ENCODE results near the gene ADCY5.

Gene ADCY5

DNA sequence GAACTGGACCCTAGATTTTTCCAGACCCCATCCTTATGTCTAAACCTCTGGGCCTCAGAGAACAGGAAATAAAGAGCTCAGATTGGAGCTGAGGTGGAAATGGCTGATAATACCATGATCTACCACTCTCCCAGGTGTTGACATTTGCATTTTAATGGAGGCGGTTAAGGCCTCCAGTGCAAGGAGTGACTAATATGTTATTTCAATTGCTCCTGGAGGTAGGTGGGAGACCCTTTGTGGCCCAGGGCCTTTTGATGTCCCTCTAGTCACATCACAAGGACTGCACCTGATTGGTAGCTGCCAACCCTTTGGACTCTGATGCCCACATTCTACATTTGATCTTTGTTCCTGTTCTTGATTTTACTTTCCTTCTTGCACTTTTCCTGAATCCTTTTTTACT is 9.0 kb upstream of the ADCY5 start:
- DNase-seq = no peak

DNA sequence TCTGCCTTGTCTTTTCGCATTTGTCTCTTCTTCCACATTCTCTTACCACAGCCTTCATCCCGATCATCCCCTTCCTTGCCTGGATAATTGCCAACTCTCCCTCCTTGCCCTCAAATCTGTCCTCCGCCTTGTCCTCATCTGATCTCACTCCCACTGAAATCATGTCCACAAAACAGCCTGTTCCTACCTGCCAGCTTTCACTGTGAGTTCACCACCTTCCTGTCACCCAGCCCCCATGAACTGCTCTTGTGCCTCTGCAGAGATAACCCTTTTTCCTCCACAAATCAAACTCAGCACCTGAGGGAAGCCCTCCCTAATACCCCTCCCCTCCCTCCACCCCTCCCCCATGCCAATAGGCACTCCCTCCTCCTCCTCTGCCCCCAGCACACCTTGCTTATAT is 4.8 kb upstream of the ADCY5 start:
- DNase-seq = no peak

DNA sequence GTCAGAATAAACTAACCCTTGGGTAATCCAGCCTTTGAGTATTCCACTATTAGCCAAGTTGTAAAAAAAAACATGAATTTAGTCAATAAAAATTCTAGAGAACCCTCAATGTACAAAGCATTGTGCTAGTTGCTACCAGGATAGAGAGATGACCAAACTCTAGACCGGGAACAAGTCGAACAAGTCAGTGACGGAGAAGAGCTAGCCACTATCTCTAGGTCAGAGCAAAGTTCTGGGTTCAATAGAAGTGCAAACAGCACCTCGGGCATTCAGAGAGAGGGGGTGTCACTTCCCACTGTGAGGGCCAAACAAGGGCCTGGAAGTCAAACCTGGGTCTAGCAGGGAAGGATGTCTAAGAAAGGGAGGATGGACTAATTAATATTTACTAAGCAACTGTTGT is 2.3 kb upstream of the ADCY5 start:
- DNase-seq = no peak

DNA sequence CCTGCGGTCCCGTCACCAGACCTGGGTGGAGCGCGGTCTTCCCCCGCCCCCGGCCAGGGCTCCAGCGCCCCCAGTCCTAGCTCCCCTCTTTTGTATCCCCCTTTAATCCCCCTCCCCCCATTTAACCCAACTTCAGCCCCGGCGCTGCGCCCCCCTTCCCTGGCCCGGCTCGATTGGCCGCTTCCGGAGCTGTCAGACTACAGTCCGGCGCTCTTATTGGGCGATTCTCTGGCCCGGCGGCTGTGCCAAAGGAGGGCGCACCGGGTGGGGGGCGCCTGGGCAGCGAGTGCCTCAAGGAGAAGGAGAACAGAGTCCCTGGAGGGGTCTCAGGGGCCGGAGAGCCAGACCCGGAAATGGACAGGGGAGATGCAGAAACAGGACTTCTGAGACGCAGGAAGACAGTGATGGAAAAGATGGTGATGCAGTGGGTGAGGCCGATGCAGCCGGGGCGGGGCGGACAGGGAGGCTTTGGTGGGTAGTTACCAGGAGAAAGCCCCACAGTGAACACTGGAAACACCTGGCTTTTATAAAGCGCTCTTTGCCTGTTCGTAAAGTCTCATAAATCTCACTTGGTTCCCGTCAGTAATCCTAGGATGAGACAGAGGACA is 1.2 kb upstream of the ADCY5 start:
- DNase-seq = no peak

DNA sequence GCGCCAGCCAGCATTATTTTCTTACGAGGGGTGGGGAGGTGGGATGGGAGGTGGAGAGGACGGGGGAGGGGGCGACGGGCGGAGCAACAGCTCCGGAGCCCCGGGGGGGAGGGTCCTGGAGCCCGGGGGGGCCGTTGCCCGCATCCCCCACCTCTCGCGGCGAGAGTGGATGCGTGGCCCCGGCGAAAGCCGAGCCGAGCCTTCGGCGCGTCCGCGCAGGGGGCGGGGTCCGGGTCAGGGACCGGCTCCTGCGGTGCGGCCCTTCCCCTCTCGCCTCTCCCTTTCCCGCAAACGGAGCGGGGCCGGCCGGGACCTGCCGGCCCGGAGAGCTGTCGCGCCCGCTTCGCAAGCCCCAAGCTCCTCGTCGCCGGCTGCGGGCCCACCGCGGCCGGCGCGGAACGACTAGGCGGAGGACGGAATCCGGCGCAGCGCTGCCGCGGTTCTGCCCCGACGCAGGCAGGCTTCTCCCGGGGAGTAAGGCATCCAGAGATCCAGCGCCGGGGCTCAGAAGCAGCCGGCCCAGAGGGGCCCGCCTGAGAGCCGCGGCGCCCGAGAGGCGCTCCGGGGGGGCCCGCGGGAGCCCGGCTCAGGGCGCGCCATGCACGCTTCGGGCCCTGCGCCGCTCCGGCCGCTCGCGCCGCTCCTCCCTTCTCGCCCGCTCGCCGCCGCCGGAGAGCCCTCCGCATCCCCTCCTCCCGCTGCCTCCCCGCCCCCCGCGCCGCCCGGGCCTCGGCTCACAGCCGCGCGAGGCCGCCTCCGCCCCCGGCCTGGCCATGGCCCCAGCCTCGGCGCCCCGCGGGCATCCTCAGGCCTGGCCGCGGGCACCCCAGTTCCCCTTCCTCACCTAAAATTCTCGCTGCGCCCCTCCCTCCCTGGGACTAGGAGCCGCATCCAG is 459 bp upstream of the ADCY5 start:
- peak; percentile 4 for DNase-seq

DNA sequence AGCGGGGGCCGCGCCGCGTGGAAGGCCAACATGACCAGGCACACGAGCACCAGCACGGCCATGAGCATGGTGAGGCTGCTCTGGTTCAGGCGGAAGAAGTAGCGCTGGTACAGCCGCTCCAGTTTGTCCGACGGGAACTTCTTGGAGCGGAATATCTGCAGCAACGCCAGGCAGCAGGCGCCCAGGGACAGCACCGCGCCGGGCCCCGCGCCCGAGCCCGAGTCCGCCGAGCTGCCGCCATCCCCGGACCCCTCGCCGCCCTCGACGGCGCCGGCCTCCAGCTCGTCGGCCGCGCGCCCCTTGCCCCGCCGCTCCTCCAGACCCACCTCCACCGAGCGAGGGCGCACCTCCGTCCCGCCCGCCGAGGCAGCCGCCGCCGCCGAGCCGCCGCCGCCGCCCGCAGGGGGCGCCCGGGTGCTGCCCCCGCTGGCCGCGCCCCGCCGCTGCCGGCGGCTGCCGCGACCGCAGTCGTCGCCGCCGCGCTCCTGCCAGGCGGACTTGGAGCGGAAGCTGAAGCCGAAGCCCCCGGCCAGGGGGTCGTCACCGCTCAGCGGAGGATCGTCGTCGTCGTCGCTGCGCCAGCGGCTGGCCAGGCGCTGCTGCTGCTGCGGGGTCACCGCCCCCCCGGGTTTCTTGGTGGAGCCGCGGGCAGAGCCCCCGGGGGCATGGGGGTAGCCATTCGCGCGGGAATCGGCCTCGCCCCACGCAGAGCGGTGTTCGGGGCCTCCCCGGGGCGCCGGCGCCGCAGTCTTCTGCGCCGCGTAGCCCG is 957 bp downstream of the ADCY5 start:
- DNase-seq = peak; percentile 37

DNA sequence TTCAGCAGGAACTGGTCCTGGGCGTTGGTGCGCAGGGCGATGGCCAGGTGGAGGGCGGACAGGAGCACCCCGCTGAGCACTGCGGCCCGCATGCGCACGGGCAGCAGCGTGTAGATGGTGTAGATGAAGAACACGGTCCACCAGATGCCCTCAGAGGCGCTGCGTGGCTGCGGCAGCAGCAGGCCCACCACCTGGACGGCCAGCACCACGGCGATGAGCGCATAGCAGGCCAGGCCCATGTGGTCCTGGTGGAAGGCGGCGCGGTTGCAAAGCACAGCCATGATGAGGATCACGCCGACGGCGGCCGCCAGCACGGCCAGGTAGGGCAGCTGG is 1.5 kb downstream of the ADCY5 start:
- no peak for DNase-seq

DNA sequence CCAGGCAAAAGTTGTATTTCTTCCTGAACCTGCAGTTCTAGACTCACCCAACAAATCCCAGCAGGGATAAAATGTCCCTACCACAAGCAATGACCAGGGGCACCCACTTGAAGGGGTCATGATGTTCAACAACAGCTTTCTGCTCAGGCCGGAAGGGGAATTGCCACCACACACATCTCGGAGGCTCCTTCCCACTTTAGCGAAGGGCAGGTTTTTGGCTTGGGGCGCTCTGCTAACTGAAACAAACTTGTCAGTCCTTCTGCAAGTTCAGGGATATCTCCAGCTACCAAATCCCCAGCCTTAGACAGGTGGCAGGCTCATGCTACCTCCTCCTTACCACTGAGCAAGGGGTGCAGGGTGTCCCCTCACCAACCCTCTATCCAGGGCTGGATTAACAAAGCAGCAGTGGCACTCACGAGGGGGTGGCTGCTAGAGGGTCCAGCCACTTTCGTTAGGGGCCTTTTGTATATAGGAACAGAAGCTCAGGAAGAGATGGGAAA is 2.2 kb downstream of the ADCY5 start:
- no peak for DNase-seq

DNA sequence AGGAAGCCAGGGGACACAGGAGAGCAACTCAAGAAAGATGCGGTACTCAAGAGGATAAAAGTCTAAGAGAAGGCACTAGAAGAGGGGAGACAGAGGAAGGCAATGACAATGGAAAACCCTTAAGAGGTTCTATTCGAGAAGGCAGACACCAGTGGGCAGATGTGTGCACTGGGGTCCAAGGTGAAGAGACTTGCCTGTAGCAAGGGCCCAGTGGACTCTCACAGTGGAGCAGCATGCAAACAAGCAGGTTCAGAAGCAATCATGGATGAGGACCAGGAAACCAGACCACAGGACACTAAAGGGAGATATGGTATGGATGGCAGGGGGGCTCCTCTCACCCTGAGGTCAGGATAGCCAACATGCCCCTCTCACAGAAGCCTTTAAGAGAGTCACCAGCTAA is 2.7 kb downstream of the ADCY5 start:
- DNase-seq = no peak

DNA sequence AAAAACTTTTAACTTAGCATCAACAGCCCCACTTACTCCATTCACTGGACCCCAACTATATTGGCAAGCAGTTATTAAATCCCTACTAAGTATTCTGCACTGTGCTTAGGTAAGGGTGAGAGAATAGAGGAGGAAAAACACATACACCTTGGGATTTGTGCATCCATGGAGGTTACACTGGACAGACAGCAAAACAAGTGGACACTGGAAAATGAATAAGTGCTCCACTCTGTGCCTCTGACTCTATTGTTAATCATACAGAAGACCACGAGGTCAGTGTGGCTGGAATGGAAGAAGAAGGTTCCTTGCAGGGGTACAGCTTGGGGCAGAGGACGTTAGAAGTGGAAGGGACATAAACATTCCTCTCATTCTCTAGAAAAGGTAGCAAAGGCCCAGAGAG is 3.2 kb downstream of the ADCY5 start:
- no peak for DNase-seq

DNA sequence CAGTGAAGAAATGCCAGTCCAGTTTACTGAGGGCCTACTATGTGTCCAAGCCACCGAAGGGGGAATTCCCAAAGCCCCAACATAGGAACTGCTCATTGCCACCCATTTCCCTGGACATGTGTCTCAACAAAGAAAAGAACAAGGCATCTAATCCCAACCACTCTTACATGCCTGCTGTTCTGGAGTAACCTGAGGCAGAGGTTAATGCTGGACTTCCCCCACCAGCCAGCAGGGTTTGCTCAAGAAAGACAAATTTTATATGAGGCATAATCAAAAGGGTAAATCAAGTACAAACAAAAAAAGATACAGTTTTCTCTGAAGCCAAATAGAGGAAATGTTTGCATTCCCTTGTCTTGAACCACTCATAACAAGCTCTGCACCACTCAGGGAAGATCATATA is 4.1 kb downstream of the ADCY5 start:
- DNase-seq = no peak

DNA sequence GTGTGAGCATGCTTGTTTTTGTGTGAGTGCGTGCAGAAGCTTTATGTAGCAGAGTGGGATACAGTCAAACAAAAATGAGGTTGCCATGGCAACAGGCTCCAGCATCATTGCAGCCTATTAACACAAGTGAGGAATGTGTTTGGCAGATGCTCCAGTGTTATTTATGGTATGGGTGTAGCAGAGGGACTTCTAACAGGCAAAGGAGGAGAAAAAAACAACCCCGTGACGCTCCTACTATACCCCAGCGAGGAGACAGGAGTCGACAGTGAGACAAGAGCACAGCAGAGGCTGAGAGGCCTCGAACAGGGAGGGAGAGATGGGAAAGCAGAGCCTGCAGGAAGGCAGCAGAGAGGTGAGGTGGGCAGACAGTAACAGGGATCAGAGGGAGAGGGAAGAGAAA is 4.9 kb downstream of the ADCY5 start:
- DNase-seq = no peak

DNA sequence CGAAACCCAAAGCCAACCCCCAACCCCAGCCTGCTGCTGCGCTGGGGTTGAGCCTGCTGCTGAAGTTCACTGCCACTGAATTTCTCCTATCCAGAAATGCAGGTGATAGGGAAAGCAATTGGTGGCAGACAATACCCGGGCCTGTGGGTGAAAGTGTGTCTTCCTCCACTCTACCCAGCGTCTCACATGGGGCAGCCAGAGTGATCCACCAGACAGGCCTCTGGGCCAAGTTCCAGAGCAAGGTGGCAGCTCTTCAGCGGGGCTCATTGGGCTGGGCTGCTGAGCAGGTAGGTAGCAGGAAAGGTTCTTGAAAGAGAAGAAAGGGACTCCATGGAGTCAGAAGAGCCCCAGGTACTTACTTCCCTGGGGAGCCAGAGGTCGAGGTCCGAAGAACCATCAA is 6.0 kb downstream of the ADCY5 start:
- no peak for DNase-seq

DNA sequence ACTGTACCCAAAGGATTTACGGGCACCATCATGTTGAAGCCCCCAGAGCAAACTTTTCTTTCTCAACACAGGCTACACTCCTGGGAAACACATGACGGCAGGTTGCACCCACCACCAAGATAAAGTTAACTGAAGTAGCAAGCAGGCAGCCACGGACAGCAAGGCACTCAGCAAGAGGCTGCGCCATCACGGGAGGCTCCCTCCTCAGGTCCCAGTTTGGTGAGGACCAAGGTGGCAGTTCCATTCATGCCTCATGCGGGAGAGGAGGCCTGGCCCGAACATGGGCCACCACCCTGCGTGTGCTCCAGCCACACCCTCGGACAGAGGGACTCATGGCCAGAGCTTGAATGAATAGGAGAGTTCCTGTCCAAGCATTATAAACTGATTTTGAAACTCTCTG is 6.8 kb downstream of the ADCY5 start:
- DNase-seq = no peak

DNA sequence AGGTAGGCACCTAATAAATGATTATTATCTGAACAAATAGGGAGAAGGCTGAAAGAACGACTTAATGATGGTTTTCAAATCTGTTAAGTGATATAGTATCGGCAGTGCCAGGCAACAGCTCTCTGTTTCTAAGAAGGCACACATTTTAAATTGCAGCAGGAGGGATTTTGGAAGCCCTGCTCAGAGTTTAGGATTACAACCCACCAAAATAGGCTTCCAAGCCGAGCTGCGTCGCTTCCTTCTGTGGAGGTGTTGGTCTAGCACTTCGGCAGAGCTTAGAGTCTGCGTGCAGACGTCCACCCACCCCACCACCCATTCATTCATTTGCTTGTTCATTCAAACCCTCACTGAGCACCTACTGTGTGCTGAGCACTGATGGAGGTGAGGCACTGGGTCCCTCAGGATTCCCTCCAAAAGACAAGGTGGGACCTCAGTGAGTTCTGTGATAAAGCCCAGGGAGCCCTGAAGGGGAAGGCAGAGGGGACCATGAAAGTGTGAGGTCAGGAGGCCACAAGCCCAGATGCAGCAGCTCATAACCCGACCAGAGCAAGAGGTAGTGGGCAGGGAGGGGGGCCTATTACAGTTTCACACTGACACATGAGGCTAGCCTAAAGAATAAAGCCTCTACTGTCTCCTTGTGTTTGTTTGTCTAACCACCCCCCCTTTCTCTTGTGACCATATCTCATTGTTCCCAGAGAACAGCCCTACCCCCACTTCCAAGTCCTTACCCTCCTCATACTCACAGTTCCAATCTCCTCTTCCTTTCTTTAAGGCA is 8.9 kb downstream of the ADCY5 start:
- DNase-seq = no peak

DNA sequence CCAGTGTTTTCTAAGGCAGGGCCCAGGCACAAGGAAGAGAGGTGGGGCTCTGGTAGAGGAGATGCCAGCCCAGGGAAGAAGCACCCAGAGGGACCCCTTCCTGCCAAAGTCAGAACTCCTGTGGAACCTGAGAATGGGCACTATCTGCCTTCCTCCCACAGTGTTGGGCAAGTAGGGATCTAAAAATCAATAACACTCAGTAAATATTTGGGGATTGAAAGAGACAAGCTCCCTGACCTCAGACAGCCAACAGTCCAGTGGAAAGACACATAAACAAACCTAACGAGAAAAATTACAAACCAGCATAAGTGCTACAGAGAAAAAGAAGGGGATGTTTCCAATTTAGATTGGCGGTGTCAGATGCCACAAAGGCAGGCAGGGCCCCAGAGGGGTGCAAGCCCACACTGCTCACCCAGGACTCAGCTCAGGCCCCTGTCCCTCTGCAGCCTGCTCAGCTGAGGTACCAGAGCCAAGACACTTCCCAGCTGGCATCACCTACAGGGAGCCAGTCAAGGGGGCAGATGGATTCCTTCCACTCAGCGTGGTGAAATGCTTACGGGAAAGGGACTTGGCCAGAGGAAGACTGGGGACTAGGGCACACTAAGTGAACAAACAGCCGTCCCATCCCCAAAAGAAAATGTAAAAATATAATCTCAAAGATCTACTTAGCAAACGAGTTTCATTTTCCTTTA is 15.9 kb downstream of the ADCY5 start:
- no peak for DNase-seq

DNA sequence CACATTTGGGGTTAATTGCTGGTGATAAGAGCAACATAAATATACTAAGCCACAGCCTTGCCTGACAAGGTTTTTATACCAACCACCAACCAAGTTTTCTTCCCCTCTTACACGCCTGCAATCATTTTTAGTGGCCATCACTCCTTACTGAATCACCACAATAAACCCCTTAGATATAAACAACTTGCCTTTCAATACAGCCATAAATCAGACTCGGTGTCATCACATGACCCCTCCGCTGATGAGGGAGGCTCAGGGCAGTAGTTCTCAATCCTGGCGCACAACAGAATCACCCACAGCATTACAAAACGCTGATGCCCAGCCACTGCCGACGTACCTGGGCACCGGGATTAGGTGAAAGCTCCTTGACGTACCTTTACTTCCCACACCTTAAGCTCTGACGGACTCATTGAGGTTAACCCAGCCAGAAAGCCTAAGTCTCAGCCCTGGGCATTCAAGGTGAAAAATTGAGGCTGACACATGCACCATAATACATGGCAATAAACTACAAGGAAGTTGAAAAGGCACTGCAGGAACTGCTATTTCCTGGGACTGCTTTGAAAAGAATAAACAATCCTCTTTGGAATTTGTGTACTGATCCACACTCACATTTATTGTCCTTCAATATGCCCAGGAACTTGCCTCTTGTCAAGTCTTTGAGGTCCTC is 17.1 kb downstream of the ADCY5 start:
- DNase-seq = no peak

DNA sequence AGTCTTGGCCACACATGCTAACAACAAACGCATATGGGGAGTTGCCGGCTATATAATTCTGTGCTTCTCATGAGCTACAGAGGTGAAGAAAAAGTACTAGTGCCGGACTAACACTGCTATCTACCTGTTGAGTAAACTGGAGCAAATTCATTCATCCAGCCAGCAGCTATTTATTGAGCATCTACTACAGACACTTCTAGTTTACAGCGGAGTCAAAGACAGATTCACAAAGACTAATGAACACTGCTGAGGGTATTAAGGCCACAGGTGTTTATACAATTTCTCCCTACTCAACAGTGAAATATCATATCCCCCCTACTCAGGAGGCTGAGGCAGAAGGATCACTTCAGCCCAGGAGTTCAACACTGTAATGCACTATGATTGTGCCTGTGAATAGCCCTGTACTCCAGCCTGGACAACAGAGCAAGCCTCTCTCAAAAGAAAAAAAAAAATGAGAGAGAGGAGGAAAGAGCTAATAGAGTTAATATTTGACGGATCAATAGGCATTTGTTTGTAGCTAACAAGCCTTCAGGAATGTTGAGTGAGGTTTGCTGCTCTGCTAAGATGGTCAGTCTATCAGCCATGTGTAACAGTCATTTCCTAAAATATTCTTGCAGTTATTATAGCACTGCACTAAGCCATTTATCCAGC is 17.8 kb downstream of the ADCY5 start:
- no peak for DNase-seq

DNA sequence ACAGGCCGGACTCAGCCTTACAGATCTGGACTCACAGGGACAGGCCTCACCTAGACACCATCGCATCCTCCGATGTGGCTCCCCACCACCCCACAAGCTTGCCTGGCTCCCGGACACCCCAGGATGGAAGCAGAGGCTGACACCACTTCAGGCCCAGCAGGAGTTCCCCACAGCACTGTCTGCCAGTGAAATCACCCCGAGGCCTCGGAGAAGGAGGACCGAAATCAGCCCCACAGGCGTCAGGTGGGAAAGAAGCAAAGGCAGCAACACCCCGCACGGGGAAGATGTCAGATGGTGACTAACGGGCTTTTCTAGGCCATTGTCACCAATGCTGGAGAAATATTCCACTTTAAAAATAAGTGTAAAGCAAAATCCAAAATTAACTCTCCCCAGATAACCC is 18.6 kb downstream of the ADCY5 start:
- no peak for DNase-seq

DNA sequence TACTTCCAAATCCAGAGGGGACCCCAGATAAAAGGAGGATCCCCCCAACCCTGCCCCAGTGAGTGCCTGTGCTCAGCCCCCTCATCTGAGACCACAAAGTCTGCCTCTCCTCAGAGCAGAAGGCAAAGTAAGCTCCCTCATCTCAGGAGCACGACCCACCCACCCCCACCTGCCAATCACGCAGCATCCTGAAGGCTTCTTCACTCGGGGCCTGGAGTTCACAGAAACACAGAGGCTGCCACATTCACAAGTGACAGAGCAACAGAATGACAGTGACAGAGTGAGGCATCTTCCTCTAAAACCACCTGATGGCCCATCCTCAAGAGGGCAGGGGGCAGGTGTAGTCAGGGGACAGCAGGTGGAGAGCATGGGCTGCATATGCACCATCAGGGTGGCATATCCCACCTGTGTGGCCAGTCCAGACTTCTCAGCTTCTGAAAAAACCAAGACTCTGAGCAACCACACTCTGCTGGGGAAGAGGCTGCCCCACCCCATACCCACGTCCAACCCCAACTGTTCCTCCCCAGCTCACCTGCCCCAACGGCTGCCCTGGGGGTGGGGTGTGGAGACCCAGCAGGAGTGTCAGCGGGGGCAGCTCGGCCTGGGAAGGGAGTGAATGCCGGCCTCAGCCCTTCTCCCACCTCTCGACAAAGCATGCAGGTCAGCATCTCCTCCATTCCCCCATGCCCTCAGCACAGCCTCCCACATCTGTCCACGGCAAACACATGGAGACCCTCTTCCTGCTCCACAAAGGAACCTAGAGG is 19.3 kb downstream of the ADCY5 start:
- no peak for DNase-seq
